B cell (primary cell): Measurements from ENCODE around the gene TMEM38B. TPM values are rescaled to one million over a fixed set of nuclear protein-coding genes. Genes with fewer than 3 reads are reported as not detected.

ENCODE experiments used
- ATAC-seq: fragments of 200-7000 bp; cut with Tn5 transposase; one replicate; pipeline ENCODE4 v1.10.0; 2021; ENCODE audit warnings: low read depth, mild to moderate bottlenecking, moderate number of reproducible peaks, moderate library complexity
- CTCF ChIA-PET: fragments of 350-600 bp; sonication (Branson Sonifier 250); formaldehyde crosslinking; loops from one replicate; lab custom pipeline; 2021; ENCODE audit warnings: antibody characterized with exemption, inconsistent platforms; lab: Charles Lee
- POLR2A ChIA-PET: fragments of 350-600 bp; sonication (Branson Sonifier 250); formaldehyde crosslinking; loops from one replicate; lab custom pipeline; 2021; ENCODE audit warnings: antibody characterized with exemption; lab: Charles Lee
- DNase-seq: peaks from one replicate; pipeline ENCODE4 v3.0.0; 2013
- H2AFZ ChIP-seq: 2 replicates; pipeline ENCODE4 v1.6.1; 2012; ENCODE audit warnings: mild to moderate bottlenecking, low read depth, low read length; ENCODE audit not compliant: insufficient read depth, poor library complexity, severe bottlenecking
- H3K27ac ChIP-seq, 2 donors: 1 replicate in 1 of 2; 2 replicates in 1 of 2; pipeline ENCODE4 v1.5.1; 2012 to 2013; ENCODE audit warnings: low read length in 2 of 2, mild to moderate bottlenecking in 2 of 2, moderate library complexity in 1 of 2
- H3K27me3 ChIP-seq, 4 experiments: fragments of 200-600 bp in 1 of 4; sonication (generic) in 1 of 4; replicated peaks in 1 of 4; 1 replicate in 2 of 4; 2 replicates in 2 of 4; pipeline versions ENCODE4 v1.6.1 to v1.7.0; 2013 to 2016; ENCODE audit warnings: low read length in 3 of 4, mild to moderate bottlenecking in 2 of 4, mixed read lengths in 1 of 4, moderate library complexity in 1 of 4; ENCODE audit not compliant: insufficient read depth in 4 of 4, control insufficient read depth in 3 of 4; ENCODE audit errors: control extremely low read depth in 1 of 4
- H3K36me3 ChIP-seq, 2 experiments: replicated peaks in 1 of 2; 1 replicate in 1 of 2; 2 replicates in 1 of 2; pipeline versions ENCODE4 v1.6.1 to v1.7.1; 2013; ENCODE audit warnings: low read length in 1 of 2; ENCODE audit not compliant: insufficient read depth in 2 of 2, control insufficient read depth in 1 of 2; ENCODE audit errors: control extremely low read depth in 1 of 2, extremely low read depth in 1 of 2
- H3K4me1 ChIP-seq, 2 donors: fragments of 200-600 bp in 1 of 2; sonication (generic) in 1 of 2; 1 replicate in 1 of 2; 2 replicates in 1 of 2; pipeline versions ENCODE4 v1.5.1 to v1.6.1; 2013 to 2017; ENCODE audit warnings: low read length in 2 of 2; ENCODE audit not compliant: control insufficient read depth in 2 of 2, insufficient read depth in 2 of 2
- H3K4me2 ChIP-seq: replicated peaks from 2 replicates; pipeline ENCODE3; 2012; ENCODE audit warnings: mild to moderate bottlenecking, low read depth, low read length; ENCODE audit not compliant: poor library complexity, severe bottlenecking
- H3K4me3 ChIP-seq, 5 experiments: fragments of 200-600 bp in 1 of 5; sonication (generic) in 1 of 5; 1 replicate in 3 of 5; 2 replicates in 2 of 5; pipeline versions ENCODE4 v1.5.1 to v1.7.0; 2011 to 2016; ENCODE audit warnings: low read length in 4 of 5, mild to moderate bottlenecking in 4 of 5, low read depth in 2 of 5, control low read depth in 1 of 5, moderate library complexity in 1 of 5; ENCODE audit not compliant: insufficient read depth in 1 of 5; ENCODE audit errors: control extremely low read depth in 1 of 5, extremely low read depth in 1 of 5
- H3K79me2 ChIP-seq: fragments of 200-600 bp; sonication (generic); one replicate; pipeline ENCODE4 v1.6.0; 2016; ENCODE audit warnings: low read length; ENCODE audit not compliant: control insufficient read depth, insufficient read depth
- H3K9ac ChIP-seq: fragments of 200-600 bp; sonication (generic); 2 replicates; pipeline ENCODE4 v1.6.1; 2017; ENCODE audit warnings: mild to moderate bottlenecking, low read length, moderate library complexity
- H3K9me3 ChIP-seq, 3 donors: one replicate each; pipeline versions ENCODE4 v1.6.1 to v1.7.1; 2013; ENCODE audit warnings: low read length in 2 of 3; ENCODE audit not compliant: control insufficient read depth in 2 of 3, insufficient read depth in 1 of 3; ENCODE audit errors: control extremely low read depth in 1 of 3
- H4K20me1 ChIP-seq: 2 replicates; pipeline ENCODE4 v1.6.0; 2012; ENCODE audit warnings: mild to moderate bottlenecking, low read length; ENCODE audit not compliant: insufficient read depth, control insufficient read depth, poor library complexity, severe bottlenecking
- H3K27ac Mint-ChIP-seq: one replicate; pipeline ENCODE4 v1.8.0; 2021; ENCODE audit warnings: mixed read lengths
- H3K27me3 Mint-ChIP-seq: one replicate; pipeline ENCODE4 v1.8.0; 2021; ENCODE audit warnings: mixed read lengths
- H3K4me1 Mint-ChIP-seq: one replicate; pipeline ENCODE4 v1.8.0; 2021; ENCODE audit warnings: mixed read lengths
- H3K4me3 Mint-ChIP-seq: one replicate; pipeline ENCODE4 v1.8.0; 2021; ENCODE audit warnings: mixed read lengths
- H3K9me3 Mint-ChIP-seq: one replicate; pipeline ENCODE4 v1.8.0; 2022; ENCODE audit warnings: mixed read lengths; ENCODE audit not compliant: insufficient read depth
- EZH2 ChIP-seq: IDR thresholded peaks from 2 replicates; pipeline ENCODE4 v1.6.1; 2012; ENCODE audit warnings: borderline replicate concordance, low read depth, mild to moderate bottlenecking, moderate library complexity, low read length; ENCODE audit not compliant: insufficient read depth, poor library complexity, severe bottlenecking
- WGBS: methylation state at CpG from one replicate; pipeline ENCODE4 v1.1.5; 2013; ENCODE audit warnings: missing lambda C conversion rate; ENCODE audit not compliant: insufficient coverage; 5-methylcytosine and 5-hydroxymethylcytosine counted together
- intact Hi-C: fragments of 100-400 bp; cut with micrococcal nuclease; formaldehyde crosslinking; loops from one replicate; pipeline ENCODE4 v1.10.0; 2022
- polyA plus RNA-seq: library from polyadenylated mRNA; depleted of rRNA; stranded (reverse); fragments of >200 nt; gene quantifications from 2 replicates; pipeline ENCODE4 v1.2.3, GENCODE V29; 2012
- total RNA-seq, 2 donors: library from RNA; stranded (reverse); fragments of 120-200 nt in 1 of 2; gene quantifications; 1 replicate in 1 of 2; 2 replicates in 1 of 2; pipeline versions ENCODE4 v1.2.3 to v1.2.4, GENCODE V29; 2013 to 2022
- TF ChIP-seq, protein P1 (sequence below): fragments of 200-600 bp; IDR thresholded peaks from one replicate; pipeline ENCODE4 v1.8.0; 2022; ENCODE audit warnings: antibody characterized with exemption, mild to moderate bottlenecking

The TMEM38B gene
- total and polyA plus RNA-seq, 2 donors (not counting 1 experiment from before 2014, with no cell fraction given): 6.4 to 29.6 TPM

DNA sequence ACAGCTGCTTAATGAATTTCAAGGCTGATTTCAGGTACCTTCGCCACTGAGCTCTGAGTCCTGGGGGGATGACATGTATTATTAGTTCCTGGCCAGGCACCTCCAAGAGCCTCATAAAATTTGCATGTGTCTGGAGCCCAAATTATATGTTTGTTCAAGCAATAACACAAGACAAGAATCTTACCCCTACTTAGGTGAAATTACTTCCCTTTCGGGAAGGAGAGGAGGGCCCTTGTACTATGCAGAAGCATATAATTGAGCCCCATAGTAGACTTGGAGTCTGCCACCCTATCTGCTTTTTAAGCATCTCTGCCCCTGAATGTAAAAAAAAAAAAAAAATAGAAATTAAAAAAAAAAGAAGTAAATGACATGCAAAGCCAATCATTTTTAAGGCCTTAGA is 13.0 kb upstream of the TMEM38B start:
- ChIA-PET CTCF (interaction anchor here (0.7 kb wide), 2 partner anchors 9 to 47 kb away, joined by 3 read pairs; no protein-coding TSS in a partner anchor), POLR2A (interaction anchor here (0.9 kb wide), 1 partner anchor 25 kb away, joined by 3 read pairs; no protein-coding TSS in a partner anchor)
- Histone ChIP-seq H3K27ac (no peak overlapping the region), H3K4me2 (no peak overlapping the region), H3K4me1 (no peaks in the 10 kb centered on the region), H2AFZ (no peak overlapping the region), H3K79me2 (no peaks in the 10 kb centered on the region), H3K4me3 (no peak overlapping the region), H3K27me3 (no peaks in the 10 kb centered on the region), H3K9ac (no peak overlapping the region), H4K20me1 (no peaks in the 10 kb centered on the region), H3K36me3 (no peaks in the 10 kb centered on the region), H3K9me3 (no peaks in the 10 kb centered on the region)
- no peak for ATAC-seq
- WGBS: no CpG with 5 or more reads among the region's 2 CpGs
- DNase-seq: no peak
- Mint-ChIP-seq H3K4me1 (no peaks in the 10 kb centered on the region), H3K4me3 (no peak overlapping the region), H3K27ac (no peak overlapping the region), H3K9me3 (no peaks in the 10 kb centered on the region), H3K27me3 (peaks cover 4% of the 10 kb centered on the region)
- TF ChIP-seq EZH2: no peak
- TF ChIP-seq, protein P1, sequence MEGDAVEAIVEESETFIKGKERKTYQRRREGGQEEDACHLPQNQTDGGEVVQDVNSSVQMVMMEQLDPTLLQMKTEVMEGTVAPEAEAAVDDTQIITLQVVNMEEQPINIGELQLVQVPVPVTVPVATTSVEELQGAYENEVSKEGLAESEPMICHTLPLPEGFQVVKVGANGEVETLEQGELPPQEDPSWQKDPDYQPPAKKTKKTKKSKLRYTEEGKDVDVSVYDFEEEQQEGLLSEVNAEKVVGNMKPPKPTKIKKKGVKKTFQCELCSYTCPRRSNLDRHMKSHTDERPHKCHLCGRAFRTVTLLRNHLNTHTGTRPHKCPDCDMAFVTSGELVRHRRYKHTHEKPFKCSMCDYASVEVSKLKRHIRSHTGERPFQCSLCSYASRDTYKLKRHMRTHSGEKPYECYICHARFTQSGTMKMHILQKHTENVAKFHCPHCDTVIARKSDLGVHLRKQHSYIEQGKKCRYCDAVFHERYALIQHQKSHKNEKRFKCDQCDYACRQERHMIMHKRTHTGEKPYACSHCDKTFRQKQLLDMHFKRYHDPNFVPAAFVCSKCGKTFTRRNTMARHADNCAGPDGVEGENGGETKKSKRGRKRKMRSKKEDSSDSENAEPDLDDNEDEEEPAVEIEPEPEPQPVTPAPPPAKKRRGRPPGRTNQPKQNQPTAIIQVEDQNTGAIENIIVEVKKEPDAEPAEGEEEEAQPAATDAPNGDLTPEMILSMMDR: no peak
- intact Hi-C loops: no loop called here

DNA sequence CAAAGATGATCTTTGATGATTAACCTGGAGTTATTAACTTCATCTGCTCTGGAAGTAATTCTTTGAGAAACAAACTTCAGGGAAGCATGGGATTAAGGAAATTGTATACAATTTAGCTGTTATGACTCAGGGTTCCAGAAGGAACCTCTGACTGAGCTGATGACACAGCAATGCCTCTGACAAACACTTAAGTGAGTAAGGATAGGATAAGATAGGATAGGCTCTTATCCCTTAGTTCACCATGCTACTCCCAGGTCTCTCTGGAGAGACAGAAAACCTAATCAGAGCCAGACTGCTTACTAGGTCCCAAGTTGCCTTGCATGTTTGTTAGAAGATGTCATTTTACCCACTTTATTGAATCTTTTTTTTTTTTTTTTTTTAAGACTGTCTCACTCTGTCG is 12.6 kb upstream of the TMEM38B start:
- Histone ChIP-seq H3K4me2 (no peak overlapping the region), H3K36me3 (no peaks in the 10 kb centered on the region), H3K9me3 (no peaks in the 10 kb centered on the region), H3K79me2 (no peaks in the 10 kb centered on the region), H3K27me3 (no peaks in the 10 kb centered on the region), H4K20me1 (no peaks in the 10 kb centered on the region), H3K4me1 (no peaks in the 10 kb centered on the region), H3K27ac (no peak overlapping the region), H3K4me3 (no peak overlapping the region), H3K9ac (no peak overlapping the region), H2AFZ (no peak overlapping the region)
- Mint-ChIP-seq H3K4me1 (no peaks in the 10 kb centered on the region), H3K9me3 (no peaks in the 10 kb centered on the region), H3K4me3 (no peak overlapping the region), H3K27ac (no peak overlapping the region), H3K27me3 (peaks cover 4% of the 10 kb centered on the region)
- ATAC-seq: no peak
- TF ChIP-seq, protein P1: no peak
- no peak for TF ChIP-seq EZH2
- CTCF ChIA-PET: interaction anchor here (0.7 to 0.9 kb wide), 3 partner anchors 9 to 48 kb away, joined by 3 to 4 read pairs (median 3); no protein-coding TSS in a partner anchor
- 80% methylated on average over 1 of the region's 1 CpG for WGBS
- POLR2A ChIA-PET: no interaction called here
- DNase-seq: no peak
- intact Hi-C loops: no loop called here
